ENCODE measurements around the gene USP9X.

DNA sequence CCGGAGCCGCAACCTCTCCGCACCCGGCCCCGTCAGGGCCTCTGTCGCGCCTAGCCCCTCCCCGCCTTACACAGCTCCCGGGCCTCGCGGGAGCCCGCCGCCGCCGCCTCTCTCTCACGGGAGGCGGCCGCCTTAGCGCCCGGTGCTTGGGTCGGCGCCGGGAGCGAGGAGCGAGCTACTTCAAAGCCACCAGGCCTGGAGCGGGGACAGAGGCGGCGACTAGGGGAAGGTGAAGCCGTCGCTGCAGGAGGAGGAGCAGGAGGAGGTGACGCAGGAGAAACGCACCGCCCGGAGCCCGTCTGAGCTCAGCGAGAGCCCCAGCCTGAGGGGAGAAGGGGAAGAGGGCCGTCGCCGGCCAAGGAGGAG lies 250 bp downstream of the USP9X start:
- TF ChIP-seq CBX5 (IDR thresholded peaks at IDR 0.05; ENCODE audit: low read depth, low read length) (no peak), POLR2A (IDR thresholded peaks at IDR 0.05; ENCODE audit: control extremely low read depth in 1 of 2, low read depth in 2 of 2, low read length in 2 of 2) (no peak), ZNF274 (IDR thresholded peaks at IDR 0.05; ENCODE audit: borderline replicate concordance, extremely low read depth, low read length) (no peak)
- TF ChIP-seq, protein P1, sequence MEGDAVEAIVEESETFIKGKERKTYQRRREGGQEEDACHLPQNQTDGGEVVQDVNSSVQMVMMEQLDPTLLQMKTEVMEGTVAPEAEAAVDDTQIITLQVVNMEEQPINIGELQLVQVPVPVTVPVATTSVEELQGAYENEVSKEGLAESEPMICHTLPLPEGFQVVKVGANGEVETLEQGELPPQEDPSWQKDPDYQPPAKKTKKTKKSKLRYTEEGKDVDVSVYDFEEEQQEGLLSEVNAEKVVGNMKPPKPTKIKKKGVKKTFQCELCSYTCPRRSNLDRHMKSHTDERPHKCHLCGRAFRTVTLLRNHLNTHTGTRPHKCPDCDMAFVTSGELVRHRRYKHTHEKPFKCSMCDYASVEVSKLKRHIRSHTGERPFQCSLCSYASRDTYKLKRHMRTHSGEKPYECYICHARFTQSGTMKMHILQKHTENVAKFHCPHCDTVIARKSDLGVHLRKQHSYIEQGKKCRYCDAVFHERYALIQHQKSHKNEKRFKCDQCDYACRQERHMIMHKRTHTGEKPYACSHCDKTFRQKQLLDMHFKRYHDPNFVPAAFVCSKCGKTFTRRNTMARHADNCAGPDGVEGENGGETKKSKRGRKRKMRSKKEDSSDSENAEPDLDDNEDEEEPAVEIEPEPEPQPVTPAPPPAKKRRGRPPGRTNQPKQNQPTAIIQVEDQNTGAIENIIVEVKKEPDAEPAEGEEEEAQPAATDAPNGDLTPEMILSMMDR (IDR thresholded peaks at IDR 0.05; ENCODE audit: control extremely low read depth in 1 of 3, insufficient read depth in 1 of 3, low read depth in 1 of 3, low read length in 3 of 3), result no peak

All from H1 (cell line).